ENCODE data around the gene INSIG1.

DNA sequence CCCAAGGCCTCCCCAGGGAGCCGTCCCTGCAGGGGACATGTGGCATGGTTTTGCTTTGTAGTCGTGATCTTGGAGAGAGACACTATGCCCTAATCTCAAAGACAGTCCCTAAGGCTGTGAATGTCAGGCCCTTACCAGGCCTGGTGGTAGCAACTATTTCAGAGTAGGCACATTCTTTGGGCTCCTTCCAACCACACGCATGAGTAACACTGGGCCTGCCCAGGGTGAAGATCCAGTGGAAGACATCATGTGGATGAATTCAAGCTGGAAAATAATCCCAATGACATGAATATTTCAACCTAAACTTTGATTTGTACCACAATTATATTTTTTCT is 39.5 kb upstream of the INSIG1 start:
- TF ChIP-seq, protein P1, sequence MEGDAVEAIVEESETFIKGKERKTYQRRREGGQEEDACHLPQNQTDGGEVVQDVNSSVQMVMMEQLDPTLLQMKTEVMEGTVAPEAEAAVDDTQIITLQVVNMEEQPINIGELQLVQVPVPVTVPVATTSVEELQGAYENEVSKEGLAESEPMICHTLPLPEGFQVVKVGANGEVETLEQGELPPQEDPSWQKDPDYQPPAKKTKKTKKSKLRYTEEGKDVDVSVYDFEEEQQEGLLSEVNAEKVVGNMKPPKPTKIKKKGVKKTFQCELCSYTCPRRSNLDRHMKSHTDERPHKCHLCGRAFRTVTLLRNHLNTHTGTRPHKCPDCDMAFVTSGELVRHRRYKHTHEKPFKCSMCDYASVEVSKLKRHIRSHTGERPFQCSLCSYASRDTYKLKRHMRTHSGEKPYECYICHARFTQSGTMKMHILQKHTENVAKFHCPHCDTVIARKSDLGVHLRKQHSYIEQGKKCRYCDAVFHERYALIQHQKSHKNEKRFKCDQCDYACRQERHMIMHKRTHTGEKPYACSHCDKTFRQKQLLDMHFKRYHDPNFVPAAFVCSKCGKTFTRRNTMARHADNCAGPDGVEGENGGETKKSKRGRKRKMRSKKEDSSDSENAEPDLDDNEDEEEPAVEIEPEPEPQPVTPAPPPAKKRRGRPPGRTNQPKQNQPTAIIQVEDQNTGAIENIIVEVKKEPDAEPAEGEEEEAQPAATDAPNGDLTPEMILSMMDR (IDR thresholded peaks at IDR 0.05; ENCODE audit: insufficient read depth, low read depth, low read length) = no peak
- no peak for TF ChIP-seq EZH2 (IDR thresholded peaks at IDR 0.05; ENCODE audit: insufficient read depth, low read length)

Measured in astrocyte (in vitro differentiated cells and primary cell).